SKM-1 treated with dmso at 0.1 percent for 144 hours (cell line): ENCODE data around the gene OPRM1.
"Not testable (repeated sequence)": the region's sequence is repeated elsewhere in the genome, so short reads cannot be mapped to it uniquely, and the experiment has no call there.

Experiments used
- DNase-seq: peaks from one replicate; lab custom pipeline; 2025; ENCODE audit not compliant: unreplicated experiment; lab: John Stamatoyannopoulos, UW

The OPRM1 gene

DNA sequence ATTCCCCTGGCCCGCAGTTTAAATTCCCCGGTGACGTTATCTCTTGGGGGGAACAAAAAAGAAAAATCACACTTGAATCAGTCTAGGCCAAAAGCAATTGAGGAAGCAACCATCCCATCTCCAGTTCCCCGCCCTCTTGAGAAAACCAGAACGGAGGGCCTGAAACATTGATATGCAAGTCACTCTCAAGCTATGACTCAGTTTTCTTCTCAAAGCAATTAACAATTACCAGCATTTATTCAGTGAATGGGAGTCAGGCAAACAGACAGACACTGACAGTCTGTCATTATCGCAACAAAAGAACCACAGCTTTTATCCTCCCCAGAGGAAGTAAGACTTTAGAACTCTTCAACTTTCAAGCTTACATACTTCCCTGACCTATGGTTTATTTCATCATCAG, 100.9 kb downstream of the OPRM1 start:
- peak; percentile 76 for DNase-seq

DNA sequence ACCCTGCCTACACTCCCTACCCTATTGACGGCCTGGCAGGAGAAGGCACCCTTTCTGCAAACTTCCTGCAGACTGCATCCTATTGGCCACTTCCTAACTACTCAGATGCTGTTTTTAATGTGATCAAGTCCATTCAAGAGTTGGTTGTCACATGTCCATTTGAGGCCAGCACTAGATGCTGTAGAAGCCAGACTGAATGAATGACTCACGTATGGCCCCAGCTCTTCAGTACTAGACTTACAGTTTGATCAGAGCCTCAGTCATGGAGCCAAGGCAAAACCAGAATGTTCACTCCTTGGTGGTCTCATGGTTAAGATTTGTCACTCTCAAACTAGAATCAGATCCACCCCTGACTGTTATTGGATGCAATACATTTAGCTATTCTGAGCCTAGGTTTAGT, 101.7 kb downstream of the OPRM1 start:
- DNase-seq = no peak

DNA sequence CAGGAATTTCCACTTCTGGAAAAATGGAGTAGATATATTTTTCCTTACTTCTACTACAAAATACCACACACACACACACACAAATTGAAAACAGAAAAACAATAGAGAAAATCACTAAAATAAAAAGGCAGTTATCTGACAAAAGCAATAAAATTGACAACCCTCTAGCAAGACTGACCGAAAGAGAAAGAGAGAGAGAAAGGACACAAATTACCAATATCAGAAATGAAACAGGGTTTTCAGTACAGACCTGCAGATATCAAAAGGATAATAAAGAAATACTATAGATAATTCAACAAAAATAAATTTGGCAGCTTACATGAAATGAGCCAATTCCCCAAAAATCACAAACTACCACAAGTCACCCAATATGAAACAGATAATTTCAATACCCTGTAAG, 104.7 kb downstream of the OPRM1 start:
- DNase-seq = no peak

DNA sequence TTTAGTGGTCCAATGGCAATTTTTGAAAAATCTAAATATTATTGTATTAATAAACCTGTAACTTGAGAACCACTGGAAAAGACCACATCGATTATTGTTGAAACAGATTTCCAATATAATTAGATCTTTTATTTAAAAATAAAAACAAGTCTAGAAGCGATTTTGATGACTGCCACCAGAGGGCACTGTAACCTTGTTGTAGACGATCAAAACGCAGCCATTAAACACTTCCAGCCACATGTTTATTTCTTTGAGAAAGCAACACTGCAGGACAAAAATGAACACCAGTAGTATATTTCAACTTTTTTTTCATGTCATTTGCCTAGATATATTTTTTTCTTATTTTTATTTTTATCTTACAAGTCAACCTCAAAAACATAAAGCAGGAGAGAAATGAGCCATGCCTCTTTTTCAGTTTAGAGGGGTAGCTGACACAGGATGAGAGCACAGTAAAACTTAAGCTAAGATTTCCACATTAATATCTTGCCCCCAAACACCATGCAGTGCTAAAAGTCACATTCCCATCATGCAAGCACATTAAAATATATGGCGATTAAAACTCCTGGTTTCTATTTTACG, 115.4 kb downstream of the OPRM1 start:
- DNase-seq = peak; percentile 69

GRCh38 chr6:154156135-154156896, 117.3 kb downstream of the OPRM1 start:
- DNase-seq = no peak

GRCh38 chr6:154157082-154157481, 118.0 kb downstream of the OPRM1 start:
- no peak for DNase-seq

DNA sequence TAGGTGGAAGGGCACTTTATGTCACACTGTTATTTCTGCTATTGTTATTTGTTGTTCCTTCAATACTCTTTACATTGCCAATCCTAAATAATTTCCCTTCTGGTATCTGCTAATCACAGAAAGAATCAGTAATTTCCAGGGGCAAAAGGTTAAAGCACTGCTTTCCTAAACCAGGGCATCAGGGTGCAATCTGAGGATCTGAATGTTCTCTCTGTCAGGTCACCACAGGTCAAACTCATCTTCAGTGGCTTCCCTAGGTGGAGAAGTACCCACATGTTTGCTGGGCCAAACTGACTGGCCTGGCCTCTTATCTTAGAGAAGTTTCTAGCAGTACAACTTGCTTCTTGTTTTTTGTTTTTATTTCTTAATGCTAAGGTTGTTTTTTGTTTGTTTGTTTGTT, 118.7 kb downstream of the OPRM1 start:
- DNase-seq = no peak

DNA sequence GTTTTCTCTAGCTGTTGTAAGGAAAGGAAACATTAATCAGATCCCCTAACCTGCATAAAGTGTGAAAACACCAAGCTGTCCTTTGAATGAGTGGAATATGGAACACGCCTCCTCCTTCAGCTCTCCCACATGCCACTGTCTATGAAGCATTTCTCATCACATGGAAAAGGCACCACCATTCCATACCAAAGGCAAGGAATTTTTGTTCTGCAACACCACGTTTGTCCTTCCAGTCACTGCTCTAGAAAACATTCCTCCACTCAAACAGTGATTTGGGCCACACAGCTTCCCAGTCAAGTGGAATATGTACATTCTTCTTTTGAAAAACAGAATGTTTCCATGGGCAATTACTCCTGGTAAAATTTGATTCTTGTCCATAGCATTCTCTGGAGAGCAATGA, 120.1 kb downstream of the OPRM1 start:
- DNase-seq = no peak

- no peak for DNase-seq
Measured at GRCh38 chr6:154161689-154162088, 122.6 kb downstream of the OPRM1 start.

DNA sequence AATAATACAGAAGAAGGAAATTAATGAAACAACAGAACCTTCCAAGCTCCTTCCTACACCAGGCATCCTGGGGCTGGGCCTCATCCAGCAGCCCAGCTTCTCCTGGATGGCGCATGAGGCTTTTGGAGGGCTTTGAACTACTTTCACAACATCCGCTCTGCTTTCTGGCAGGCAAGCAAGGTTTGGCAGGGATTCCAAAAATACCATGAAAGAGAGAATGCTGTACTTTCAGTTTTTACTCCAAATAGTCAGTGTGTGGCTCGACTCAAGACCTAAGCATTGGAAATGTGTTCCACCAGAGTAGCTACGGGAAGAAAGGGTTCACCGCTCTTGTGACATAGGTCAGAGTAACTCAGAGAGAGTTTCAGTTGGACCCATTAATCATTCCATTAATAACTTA, 125.4 kb downstream of the OPRM1 start:
- DNase-seq = no peak

DNA sequence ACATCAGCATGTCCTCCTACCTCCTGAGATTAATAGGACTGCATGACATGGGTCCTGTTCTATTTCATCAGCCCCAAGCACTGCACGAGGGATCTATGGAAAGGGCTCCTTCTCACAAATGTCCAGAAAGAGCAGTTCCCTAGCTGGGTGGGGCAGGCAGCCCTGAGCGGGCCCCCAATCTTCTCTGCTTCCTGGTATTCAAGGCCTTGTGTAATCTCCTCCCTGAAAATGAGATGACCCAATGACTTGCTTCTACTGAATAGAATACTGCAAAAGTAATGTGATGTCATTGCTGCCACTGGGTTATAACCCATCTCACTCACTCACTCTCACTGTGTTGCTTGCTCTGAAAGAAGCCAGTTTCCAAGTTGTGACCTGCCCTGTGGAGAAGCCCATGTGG, 126.4 kb downstream of the OPRM1 start:
- no peak for DNase-seq

DNA sequence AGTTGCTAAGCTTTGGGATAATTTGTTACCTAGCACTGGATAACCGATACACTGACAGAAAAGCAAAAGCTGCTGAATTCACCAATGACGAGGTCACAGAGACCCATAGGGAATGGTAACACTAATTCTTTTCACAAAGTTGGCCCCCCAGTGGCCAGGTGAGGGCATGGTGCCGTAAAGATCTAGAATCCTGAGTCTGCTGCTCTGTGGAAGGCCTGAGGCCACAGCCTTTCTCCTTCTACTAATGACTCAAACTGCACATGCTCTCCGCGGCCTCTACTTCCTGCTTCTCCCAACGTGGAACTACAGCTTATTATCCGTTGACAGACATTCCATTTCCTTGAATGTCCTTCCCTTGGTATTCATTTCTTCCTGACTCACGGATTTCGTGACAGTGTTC, 127.1 kb downstream of the OPRM1 start:
- DNase-seq = no peak

GRCh38 chr6:154167126-154167525, 128.1 kb downstream of the OPRM1 start:
- DNase-seq = no peak

GRCh38 chr6:154169193-154169847, 130.3 kb downstream of the OPRM1 start:
- peak; percentile 96 for DNase-seq

GRCh38 chr6:154170106-154170505, 131.1 kb downstream of the OPRM1 start:
- DNase-seq = no peak

GRCh38 chr6:154172393-154172792, 133.4 kb downstream of the OPRM1 start:
- DNase-seq = not testable (repeated sequence)

DNA sequence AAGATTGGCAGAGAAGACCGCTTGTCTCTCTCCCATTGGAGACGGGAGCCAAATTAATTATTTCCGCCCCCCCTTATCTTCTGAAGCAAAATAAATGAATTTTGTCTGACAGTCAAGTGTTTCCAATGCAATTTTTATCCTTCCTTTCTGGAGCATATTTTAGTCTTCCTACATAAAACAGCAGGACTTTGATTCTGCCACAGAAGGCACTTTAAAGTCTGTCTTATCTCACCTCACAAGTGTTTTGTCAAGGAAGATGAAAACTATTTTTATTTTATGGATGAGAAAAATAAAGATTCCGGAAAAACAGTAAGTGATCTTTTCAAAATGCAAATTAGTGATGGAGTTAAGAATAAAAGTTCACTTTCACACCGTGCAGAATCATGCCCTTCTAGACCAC, 140.4 kb downstream of the OPRM1 start:
- no peak for DNase-seq

- no peak for DNase-seq
Measured at GRCh38 chr6:154187203-154187602, 148.2 kb downstream of the OPRM1 start.

DNA sequence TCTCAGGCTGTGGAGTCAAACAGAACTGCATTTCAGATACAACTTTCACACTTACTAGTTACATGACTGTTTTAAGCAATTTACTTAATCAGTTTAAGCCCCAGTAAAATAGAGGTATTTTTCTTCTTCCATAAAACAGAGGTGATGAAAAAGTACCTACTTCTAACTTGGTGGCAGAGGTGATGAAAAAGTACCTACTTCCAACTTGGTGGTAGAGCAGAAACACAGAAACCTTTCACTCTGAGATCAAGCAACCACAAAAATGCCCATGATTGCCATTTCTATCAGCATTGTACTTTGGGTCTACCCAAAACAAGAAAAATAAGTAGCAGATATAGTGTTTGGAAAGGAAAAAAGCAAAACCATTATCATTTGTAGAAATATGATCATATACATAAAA, 148.7 kb downstream of the OPRM1 start:
- no peak for DNase-seq

DNA sequence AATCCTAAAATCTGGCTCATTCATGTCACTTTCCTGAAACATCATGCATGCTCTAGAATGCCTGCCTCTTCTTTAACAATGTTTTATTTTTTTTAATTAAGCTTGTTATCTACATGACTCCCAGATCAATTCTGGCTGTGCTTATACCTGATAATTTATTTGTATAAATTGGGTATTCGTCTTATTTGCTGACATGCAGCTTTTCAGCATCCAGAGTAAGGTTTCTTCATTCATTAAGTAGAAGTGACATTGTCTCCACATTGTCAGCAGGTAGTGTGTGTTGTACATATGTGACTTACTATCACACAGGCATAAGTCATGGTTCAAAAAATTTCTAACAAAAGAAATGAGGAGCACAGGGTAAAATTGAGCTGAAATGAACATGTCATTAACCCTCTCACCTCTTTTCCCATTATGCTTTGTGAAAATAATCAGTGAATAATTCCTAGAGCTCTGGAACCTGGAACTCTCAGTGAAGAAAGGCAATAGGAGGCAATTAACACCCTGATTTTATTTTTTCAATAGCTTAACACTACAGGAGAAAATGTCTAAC, 157.4 kb downstream of the OPRM1 start:
- DNase-seq = no peak

DNA sequence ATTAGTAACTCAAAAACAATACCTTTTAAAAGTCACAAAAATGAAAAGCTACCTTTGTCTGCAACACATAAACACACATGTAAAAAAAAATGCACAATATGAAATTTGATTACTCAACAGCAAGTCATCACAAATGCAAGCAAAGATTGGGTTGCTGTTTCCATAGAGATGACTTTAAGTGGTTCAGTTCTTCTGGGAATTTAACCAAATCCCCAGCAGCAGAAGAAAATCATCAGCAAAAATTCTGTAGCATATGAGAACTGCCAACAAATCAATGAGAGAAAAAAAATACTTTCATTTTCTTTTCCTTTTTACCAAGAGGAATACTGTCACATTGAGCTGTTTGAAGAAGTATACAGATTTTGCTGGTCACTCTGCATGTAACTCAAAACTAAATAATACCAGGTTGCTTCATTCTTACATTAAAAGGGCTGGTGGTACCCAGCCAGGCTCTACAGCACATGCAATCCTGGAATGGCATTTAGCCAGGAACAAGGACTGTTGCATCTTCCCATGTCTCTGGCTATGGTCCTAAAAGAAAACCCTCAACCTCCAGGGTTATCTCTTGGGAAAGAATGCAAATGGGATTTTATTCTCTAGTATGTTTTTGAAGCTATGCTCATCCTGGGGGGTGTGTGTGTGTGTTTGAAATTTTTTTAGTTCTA, 158.3 kb downstream of the OPRM1 start:
- no peak for DNase-seq

- not testable (repeated sequence) for DNase-seq
Measured at GRCh38 chr6:154201688-154202087, 162.6 kb downstream of the OPRM1 start.
